GM18505 (cell line): ENCODE data around the gene MYBPC2.

Experiments used
- ATAC-seq: cut with Tn5 transposase; IDR thresholded peaks from one replicate; pipeline ENCODE4 v1.9.1; 2021; ENCODE audit not compliant: unreplicated experiment
- POLR2A ChIP-seq: IDR thresholded peaks from 4 replicates; pipeline ENCODE4 v1.6.1; 2011; ENCODE audit warnings: borderline replicate concordance; ENCODE audit not compliant: insufficient read depth, insufficient read length; ENCODE audit errors: extremely low read depth

MYBPC2 gene

DNA sequence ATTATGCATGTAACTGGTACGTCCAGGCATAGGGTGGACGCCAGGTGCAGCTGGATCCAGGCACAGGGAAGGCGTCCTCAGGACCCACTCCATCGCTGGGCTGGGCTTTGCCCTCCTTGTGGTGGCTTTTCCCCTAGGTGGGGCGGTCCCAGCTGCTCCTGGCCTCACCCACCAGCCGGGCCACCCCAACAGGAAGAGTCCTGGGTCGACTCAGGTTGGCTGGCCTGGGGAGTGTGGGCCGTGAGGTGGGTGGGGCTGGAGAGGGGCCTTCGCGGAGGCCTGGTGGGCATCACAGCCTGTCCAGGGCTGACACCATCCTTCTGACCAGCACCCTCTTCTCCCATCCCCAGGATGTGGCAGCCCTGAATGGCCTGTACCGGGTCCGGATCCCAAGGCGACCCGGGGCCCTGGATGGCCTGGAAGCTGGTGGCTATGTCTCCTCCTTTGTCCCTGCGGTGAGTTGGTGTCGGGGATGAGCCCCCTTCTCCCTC, 47.1 kb downstream of the MYBPC2 start:
- no peak for ATAC-seq
- TF ChIP-seq POLR2A = no peak

- no peak for ATAC-seq
- no peak for TF ChIP-seq POLR2A
Observed at GRCh38 chr19:50480281-50481111, 47.8 kb downstream of the MYBPC2 start.

GRCh38 chr19:50481351-50482149, 48.9 kb downstream of the MYBPC2 start:
- TF ChIP-seq POLR2A = no peak
- no peak for ATAC-seq

DNA sequence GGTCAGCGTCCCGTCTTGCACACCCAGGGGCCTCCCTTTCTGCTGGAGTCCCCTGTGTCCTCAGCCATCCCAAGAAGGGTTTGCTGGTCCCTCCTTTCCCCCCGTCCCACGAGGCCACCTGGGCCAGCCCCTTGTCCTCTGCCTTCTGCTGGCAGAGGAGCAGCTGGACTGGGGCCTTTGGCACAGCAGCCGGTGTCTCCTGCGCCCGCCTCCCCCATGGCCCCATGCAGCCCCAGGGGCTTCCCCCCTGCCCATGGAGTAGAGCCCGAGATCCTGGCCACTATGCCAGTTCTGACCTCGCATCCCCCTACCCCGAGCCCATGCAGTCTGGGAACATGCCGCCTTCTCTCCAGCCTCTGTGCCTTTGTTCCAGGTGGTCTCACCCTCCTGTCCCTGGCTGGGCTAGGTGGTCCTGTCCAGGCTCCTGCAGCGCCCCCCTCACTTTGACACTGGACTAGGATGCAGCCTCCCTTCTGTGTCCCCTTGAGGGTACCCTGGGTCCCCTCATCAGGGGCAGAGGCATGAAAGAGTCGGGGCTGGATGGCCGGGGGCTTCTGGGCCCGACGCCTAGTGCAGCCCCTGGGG, 49.7 kb downstream of the MYBPC2 start:
- ATAC-seq = no peak
- TF ChIP-seq POLR2A = no peak

GRCh38 chr19:50482916-50483315, 50.2 kb downstream of the MYBPC2 start:
- TF ChIP-seq POLR2A = no peak
- ATAC-seq = no peak

GRCh38 chr19:50485284-50485955, 52.7 kb downstream of the MYBPC2 start:
- ATAC-seq = no peak
- no peak for TF ChIP-seq POLR2A

DNA sequence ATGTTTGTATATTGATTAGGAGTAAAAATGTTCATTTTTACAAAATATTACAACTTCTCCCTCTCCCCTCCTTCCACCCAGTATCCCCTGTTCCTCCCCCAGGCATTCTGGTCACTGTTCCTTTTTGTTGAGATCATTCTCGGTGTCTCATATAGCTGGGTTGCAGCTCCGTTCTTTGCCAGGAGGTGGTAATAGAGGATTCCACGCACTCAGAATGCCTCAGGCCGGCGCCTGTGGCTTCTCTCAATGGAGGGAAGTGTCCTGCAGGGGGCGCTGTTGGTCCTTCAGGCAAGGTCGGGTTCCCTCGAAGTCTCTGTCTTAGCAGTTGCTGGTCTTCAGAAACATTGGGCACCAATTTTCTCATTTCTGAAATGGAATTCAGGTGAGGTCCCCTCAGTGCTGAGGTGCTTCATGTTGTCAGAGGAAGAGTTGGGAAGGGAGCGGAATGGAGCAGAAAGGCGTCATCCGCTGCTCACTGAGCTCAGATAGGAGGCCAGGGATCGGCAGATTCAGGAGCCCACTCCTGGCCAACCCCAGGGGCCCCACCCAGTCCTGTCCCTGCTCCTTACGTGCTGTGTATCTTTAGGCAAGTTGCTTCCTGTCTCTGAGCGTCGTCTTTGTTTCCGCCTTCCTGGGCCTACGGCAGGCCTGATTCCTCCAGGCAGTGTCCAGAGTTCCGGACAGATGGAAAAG, 54.3 kb downstream of the MYBPC2 start:
- no peak for TF ChIP-seq POLR2A

GRCh38 chr19:50488389-50489194, 55.9 kb downstream of the MYBPC2 start:
- TF ChIP-seq POLR2A = no peak
- ATAC-seq = no peak

More for the DNA sequence above, 54.3 kb downstream of the MYBPC2 start:
- no peak for ATAC-seq

DNA sequence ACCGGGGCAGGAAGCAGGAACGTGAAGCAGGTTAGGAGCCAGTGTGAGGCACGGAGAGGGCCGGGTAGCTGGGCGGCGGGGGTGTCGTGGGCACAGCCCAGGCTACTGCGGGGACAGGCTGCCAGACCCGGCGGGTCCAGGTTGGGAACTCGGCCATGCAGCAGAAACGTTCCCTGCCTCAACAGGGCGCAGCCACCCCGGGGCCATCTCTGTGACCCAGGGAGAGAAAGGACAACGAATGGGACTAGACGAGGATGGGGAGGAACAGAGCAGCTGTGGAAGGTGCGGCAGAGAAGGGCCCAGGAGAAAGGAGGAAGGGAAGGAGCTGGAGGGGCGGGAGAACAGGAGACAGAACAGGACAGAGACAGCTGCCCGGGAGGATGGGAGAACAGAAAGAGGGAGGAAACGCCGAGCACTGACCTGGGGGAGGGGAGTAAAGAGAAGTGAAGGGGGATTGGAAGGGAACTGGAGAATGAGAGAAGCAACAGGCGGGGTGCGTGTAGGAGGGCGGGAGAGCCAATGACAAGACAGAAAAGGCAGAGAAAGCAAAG, 56.8 kb downstream of the MYBPC2 start:
- no peak for ATAC-seq
- no peak for TF ChIP-seq POLR2A

DNA sequence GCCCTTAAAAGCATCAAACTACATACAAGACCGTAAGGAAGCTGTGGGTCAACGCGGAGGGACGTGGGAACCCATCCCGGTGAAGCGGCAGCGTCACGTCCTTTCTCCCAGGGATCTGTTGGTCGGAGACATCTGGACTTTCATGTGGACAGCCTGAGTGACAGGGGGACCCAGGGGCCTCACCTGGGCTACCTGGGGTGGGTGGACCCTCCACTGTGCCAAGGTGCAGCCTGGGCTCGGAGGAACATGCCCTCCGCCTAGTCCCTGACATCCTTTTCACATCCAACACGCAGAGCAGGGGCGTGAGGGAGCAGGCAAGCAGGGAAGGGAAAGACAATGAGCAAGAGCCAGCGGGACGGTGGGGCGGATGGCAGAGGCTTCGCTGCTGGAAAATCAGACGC, 57.7 kb downstream of the MYBPC2 start:
- ATAC-seq = no peak
- no peak for TF ChIP-seq POLR2A

- no peak for TF ChIP-seq POLR2A
- ATAC-seq = no peak
Observed at GRCh38 chr19:50490991-50491472, 58.3 kb downstream of the MYBPC2 start.
